ENCODE measurements around the gene EPHB1.

EPHB1 gene

GRCh38 chr3:134883697-134884385 is 88.8 kb downstream of the EPHB1 start:
- no peak for DNase-seq (ENCODE audit: low read depth)

- no peak for DNase-seq (ENCODE audit: low read depth)
These were observed 91.0 kb downstream of the EPHB1 start for GRCh38 chr3:134885877-134886621.

GRCh38 chr3:134886991-134887390 is 91.9 kb downstream of the EPHB1 start:
- DNase-seq (ENCODE audit: low read depth) = no peak

GRCh38 chr3:134887536-134887935 is 92.5 kb downstream of the EPHB1 start:
- DNase-seq (ENCODE audit: low read depth) = no peak

- no peak for DNase-seq (ENCODE audit: low read depth)
These were observed 97.3 kb downstream of the EPHB1 start for GRCh38 chr3:134892326-134892725.

- DNase-seq (ENCODE audit: low read depth) = no peak
These were observed 97.7 kb downstream of the EPHB1 start for GRCh38 chr3:134892761-134893160.

GRCh38 chr3:134894533-134894932 is 99.5 kb downstream of the EPHB1 start:
- DNase-seq (ENCODE audit: low read depth) = no peak

- no peak for DNase-seq (ENCODE audit: low read depth)
These were observed 100.1 kb downstream of the EPHB1 start for GRCh38 chr3:134895181-134895580.

- no peak for DNase-seq (ENCODE audit: low read depth)
These were observed 101.1 kb downstream of the EPHB1 start for GRCh38 chr3:134896141-134896540.

GRCh38 chr3:134896696-134897095 is 101.6 kb downstream of the EPHB1 start:
- DNase-seq (ENCODE audit: low read depth) = no peak

- no peak for DNase-seq (ENCODE audit: low read depth)
These were observed 102.5 kb downstream of the EPHB1 start for GRCh38 chr3:134897391-134898141.

- no peak for DNase-seq (ENCODE audit: low read depth)
These were observed 103.2 kb downstream of the EPHB1 start for GRCh38 chr3:134898181-134898754.

GRCh38 chr3:134899786-134900185 is 104.7 kb downstream of the EPHB1 start:
- no peak for DNase-seq (ENCODE audit: low read depth)

- DNase-seq (ENCODE audit: low read depth) = no peak
These were observed 105.4 kb downstream of the EPHB1 start for GRCh38 chr3:134900482-134900881.

- no peak for DNase-seq (ENCODE audit: low read depth)
These were observed 106.4 kb downstream of the EPHB1 start for GRCh38 chr3:134901461-134901860.

- no peak for DNase-seq (ENCODE audit: low read depth)
These were observed 108.8 kb downstream of the EPHB1 start for GRCh38 chr3:134903837-134904236.

GRCh38 chr3:134904241-134904771 is 109.2 kb downstream of the EPHB1 start:
- DNase-seq (ENCODE audit: low read depth) = no peak

- DNase-seq (ENCODE audit: low read depth) = no peak
These were observed 110.0 kb downstream of the EPHB1 start for GRCh38 chr3:134904776-134905646.

- no peak for DNase-seq (ENCODE audit: low read depth)
These were observed 110.5 kb downstream of the EPHB1 start for GRCh38 chr3:134905647-134905935.

GRCh38 chr3:134908271-134908670 is 113.2 kb downstream of the EPHB1 start:
- DNase-seq (ENCODE audit: low read depth) = no peak

GRCh38 chr3:134910026-134910425 is 115.0 kb downstream of the EPHB1 start:
- DNase-seq (ENCODE audit: low read depth) = no peak
